Measurements from ENCODE around the gene RSRP1. TPM values are rescaled to one million over a fixed set of nuclear protein-coding genes. Genes with fewer than 3 reads are reported as not detected.

The RSRP1 gene
- total RNA-seq, 6 experiments from 2014 or later = 63.4 to 85.2 (median 81.6) TPM

GRCh38 chr1:25257196-25257595, 9.9 kb upstream of the RSRP1 start:
- H3K27me3 Mint-ChIP-seq (ENCODE audit: insufficient read depth) = no peaks in the 10 kb centered on the region

DNA sequence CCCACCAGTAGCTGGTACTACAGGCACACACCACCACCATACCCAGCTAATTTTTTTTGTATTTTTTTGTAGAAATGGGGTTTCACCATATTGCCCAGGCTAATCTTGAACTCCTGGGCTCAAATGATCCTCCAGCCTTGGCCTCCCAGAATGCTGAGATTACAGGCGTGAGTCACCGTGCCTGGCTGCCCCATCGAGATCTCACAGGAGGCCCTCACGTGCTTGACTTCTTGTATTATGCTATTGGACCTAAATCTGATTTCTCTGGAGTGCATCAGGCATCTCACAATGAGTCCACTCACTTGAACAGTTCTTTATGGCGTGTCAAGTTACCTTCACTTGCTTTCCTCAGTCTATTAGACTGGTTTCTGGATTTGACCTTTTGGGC, 9.3 kb upstream of the RSRP1 start:
- no peak for DNase-seq
- TF ChIP-seq, protein P1, sequence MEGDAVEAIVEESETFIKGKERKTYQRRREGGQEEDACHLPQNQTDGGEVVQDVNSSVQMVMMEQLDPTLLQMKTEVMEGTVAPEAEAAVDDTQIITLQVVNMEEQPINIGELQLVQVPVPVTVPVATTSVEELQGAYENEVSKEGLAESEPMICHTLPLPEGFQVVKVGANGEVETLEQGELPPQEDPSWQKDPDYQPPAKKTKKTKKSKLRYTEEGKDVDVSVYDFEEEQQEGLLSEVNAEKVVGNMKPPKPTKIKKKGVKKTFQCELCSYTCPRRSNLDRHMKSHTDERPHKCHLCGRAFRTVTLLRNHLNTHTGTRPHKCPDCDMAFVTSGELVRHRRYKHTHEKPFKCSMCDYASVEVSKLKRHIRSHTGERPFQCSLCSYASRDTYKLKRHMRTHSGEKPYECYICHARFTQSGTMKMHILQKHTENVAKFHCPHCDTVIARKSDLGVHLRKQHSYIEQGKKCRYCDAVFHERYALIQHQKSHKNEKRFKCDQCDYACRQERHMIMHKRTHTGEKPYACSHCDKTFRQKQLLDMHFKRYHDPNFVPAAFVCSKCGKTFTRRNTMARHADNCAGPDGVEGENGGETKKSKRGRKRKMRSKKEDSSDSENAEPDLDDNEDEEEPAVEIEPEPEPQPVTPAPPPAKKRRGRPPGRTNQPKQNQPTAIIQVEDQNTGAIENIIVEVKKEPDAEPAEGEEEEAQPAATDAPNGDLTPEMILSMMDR (IDR thresholded peaks at IDR 0.05) = no peak
- Mint-ChIP-seq H3K36me3 (ENCODE audit: low read depth) (no peaks in the 10 kb centered on the region; the same call in 1 of the 2 replicates), H3K9me3 (no peaks in the 10 kb centered on the region; the same call in 1 of the 2 replicates), H3K4me3 (no peak overlapping the region), H3K27ac (no peak overlapping the region), H3K27me3 (ENCODE audit: insufficient read depth) (no peaks in the 10 kb centered on the region), H3K4me1 (ENCODE audit: low read depth) (peaks cover 58% of the 10 kb centered on the region)

More at GRCh38 chr1:25257196-25257595, 9.9 kb upstream of the RSRP1 start:
- H3K4me3 Mint-ChIP-seq = no peak overlapping the region
- peaks cover 2% of the 10 kb centered on the region; the same call in 1 of the 2 replicates for H3K36me3 Mint-ChIP-seq (ENCODE audit: low read depth)
- DNase-seq = peak; percentile 11
- H3K4me1 Mint-ChIP-seq (ENCODE audit: low read depth) = peaks cover 58% of the 10 kb centered on the region
- no peaks in the 10 kb centered on the region; the same call in 1 of the 2 replicates for H3K9me3 Mint-ChIP-seq
- H3K27ac Mint-ChIP-seq = peak overlapping the region; percentile 6
- TF ChIP-seq, protein P1 (IDR thresholded peaks at IDR 0.05) = no peak

- Mint-ChIP-seq H3K9me3 (no peaks in the 10 kb centered on the region; the same call in 1 of the 2 replicates), H3K4me1 (ENCODE audit: low read depth) (peaks cover 57% of the 10 kb centered on the region), H3K27me3 (ENCODE audit: insufficient read depth) (no peaks in the 10 kb centered on the region), H3K27ac (no peak overlapping the region), H3K4me3 (no peak overlapping the region), H3K36me3 (ENCODE audit: low read depth) (no peaks in the 10 kb centered on the region; the same call in 1 of the 2 replicates)
- DNase-seq = no peak
- TF ChIP-seq, protein P1 (IDR thresholded peaks at IDR 0.05) = no peak
Measured at GRCh38 chr1:25255706-25256577, 8.7 kb upstream of the RSRP1 start.

DNA sequence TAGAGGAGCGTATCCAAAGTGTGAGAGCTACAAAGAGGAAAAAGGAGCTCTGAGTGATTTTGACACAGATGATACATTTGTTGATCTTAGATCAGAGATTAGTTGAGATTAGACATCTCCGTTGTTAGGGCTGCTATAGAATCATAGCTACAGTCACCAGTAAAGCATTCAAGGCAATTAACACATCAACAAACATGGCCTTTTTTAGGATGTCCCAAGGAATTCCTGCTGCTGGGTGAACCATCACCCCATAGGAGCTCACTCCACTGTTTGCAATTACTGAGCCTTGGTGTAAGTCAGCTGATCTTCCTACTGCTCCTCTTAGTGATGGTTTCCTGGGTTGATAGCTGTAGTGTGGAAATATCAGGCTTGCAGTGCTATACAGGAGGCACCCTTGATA, 6.7 kb upstream of the RSRP1 start:
- H3K27me3 Mint-ChIP-seq (ENCODE audit: insufficient read depth) = no peaks in the 10 kb centered on the region
- peaks cover 42% of the 10 kb centered on the region for H3K4me1 Mint-ChIP-seq (ENCODE audit: low read depth)
- no peaks in the 10 kb centered on the region; the same call in 1 of the 2 replicates for H3K9me3 Mint-ChIP-seq
- no peaks in the 10 kb centered on the region; the same call in 1 of the 2 replicates for H3K36me3 Mint-ChIP-seq (ENCODE audit: low read depth)
- TF ChIP-seq, protein P1 (IDR thresholded peaks at IDR 0.05) = no peak
- H3K27ac Mint-ChIP-seq = peak overlapping the region; percentile 79
- peak; percentile 91 for DNase-seq
- peak overlapping the region; percentile 38 for H3K4me3 Mint-ChIP-seq

DNA sequence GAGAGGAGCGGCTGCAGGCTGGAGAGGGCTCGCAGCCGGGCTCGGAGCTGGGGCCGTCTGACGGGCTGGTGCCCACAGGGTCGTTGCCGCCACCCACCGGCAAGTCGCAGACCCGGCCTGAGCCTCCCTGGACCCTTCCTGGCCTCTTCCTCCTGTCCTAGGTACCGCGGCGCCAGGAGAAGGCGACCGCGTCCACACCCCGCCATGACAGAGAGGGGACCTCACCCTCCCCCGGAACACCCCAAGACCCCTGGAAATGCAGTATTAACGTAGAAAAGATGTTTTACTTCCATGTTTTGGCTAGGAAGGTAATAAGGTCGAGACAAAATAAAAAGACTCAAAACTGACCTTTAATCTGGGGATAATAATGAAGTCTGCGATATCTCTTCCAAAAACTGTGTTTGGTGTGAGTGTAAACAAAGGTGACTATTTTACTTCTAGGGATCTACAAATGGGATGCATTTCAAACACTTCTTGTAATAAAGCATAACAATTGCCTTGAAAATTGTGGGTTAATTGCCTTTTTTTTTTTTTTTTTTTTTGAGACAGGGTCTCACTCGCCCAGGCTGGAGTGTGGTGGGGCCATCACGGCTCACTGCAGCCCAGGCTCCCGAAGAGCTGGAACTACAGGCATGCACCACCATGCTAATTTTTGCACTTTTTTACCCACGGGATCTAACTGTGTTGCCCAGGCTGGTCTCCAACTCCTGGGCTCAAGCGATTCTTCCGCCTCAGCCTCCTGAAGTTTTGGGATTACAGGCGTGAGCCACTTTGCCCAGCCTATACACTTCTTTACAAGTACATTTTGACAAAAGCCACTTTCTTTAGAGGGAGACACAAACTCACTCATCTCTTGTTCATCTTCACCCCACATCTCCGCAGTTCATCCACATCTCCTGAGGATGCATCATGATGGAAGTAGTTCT, 838 bp upstream of the RSRP1 start:
- peaks cover 44% of the 10 kb centered on the region for H3K4me1 Mint-ChIP-seq (ENCODE audit: low read depth)
- H3K4me3 Mint-ChIP-seq = peak overlapping the region; percentile 98
- TF ChIP-seq, protein P1 (IDR thresholded peaks at IDR 0.05) = peak; percentile 36
- peak overlapping the region; percentile 99 for H3K27ac Mint-ChIP-seq
- no peak for DNase-seq
- peaks cover 16% of the 10 kb centered on the region for H3K9me3 Mint-ChIP-seq
- H3K27me3 Mint-ChIP-seq (ENCODE audit: insufficient read depth) = peaks cover 14% of the 10 kb centered on the region
- peaks cover 42% of the 10 kb centered on the region for H3K36me3 Mint-ChIP-seq (ENCODE audit: low read depth)

Data from HFFc6 (cell line).